ENCODE data around the gene NELL2. TPM values are rescaled to one million over a fixed set of nuclear protein-coding genes. Genes with fewer than 3 reads are reported as not detected.
"Not testable (repeated sequence)": the region's sequence is repeated elsewhere in the genome, so short reads cannot be mapped to it uniquely, and the experiment has no call there.

NELL2 gene
- total and polyA plus RNA-seq, 4 donors, result 0.09 to 0.42 (median 0.17) TPM; not detected in 1

DNA sequence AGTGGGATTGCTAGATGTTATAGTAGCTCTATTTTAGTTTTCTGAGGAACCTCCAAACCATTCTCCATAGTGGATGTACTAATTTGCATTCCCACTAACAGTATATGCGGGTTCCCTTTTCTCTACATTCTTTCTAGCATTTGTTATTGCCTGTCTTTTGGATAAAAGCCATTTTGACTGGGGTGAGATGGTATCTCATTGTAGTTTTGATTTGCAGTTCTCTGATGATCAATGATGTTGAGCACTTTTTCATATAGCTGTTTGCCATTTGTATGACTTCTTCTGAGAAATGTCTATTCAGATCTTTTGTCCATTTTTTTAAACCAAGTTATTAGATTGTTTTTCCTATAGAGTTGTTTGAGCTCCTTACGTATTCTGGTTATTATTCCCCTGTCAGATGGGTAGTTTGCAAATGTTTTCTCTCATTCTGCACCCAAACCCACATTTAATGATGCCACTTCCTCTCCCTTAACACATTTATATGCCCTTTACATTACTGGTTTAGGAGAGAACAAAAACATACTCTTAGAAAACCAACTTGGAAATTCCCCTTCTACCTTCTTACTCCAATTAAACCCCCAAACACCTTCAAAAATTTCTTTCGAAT, 48.2 kb downstream of the NELL2 start:
- Histone ChIP-seq H3K27me3 (ENCODE audit: control insufficient read depth in 4 of 4, insufficient read depth in 4 of 4, low read length in 3 of 4) (no peaks in the 10 kb centered on the region), H3K9me3 (ENCODE audit: control insufficient read depth in 4 of 4, low read length in 3 of 4) (no peaks in the 10 kb centered on the region), H3K4me1 (ENCODE audit: control insufficient read depth in 4 of 4, insufficient read depth in 4 of 4, low read length in 3 of 4) (no peaks in the 10 kb centered on the region), H3K4me3 (ENCODE audit: low read depth in 1 of 3, low read length in 3 of 3) (no peak overlapping the region), H3K9ac (ENCODE audit: low read depth in 1 of 2, low read length in 2 of 2) (no peak overlapping the region), H3K36me3 (ENCODE audit: control insufficient read depth in 4 of 4, insufficient read depth in 3 of 4, low read depth in 1 of 4, low read length in 3 of 4) (no peaks in the 10 kb centered on the region), H3K27ac (ENCODE audit: low read depth in 1 of 2, low read length in 2 of 2) (no peak overlapping the region)
- TF ChIP-seq ZBTB33 (IDR thresholded peaks at IDR 0.05) (no peak), GABPA (IDR thresholded peaks at IDR 0.05 in 1 of 2, conservative IDR thresholded peaks at IDR 0.05 in 1 of 2) (no peak), CTCF (IDR thresholded peaks at IDR 0.05; ENCODE audit: low read depth, low read length, missing input control) (no peak), FOXA1 (IDR thresholded peaks at IDR 0.05) (no peak), JUND (IDR thresholded peaks at IDR 0.05) (no peak), HNF4G (IDR thresholded peaks at IDR 0.05) (no peak), NR2F2 (IDR thresholded peaks at IDR 0.05) (no peak), SP1 (IDR thresholded peaks at IDR 0.05) (no peak), YY1 (IDR thresholded peaks at IDR 0.05) (no peak), EGR1 (IDR thresholded peaks at IDR 0.05; ENCODE audit: low read depth in 2 of 2) (no peak), TAF1 (conservative IDR thresholded peaks at IDR 0.05) (no peak), RAD21 (IDR thresholded peaks at IDR 0.05) (no peak), MAX (IDR thresholded peaks at IDR 0.05) (no peak), FOXA2 (IDR thresholded peaks at IDR 0.05) (no peak), HNF4A (conservative IDR thresholded peaks at IDR 0.05) (no peak)
- no peak for DNase-seq (ENCODE audit: low spot score)
- WGBS, result 70% methylated on average over 3 of the region's 3 CpGs

GRCh38 chr12:44821702-44822101, 54.4 kb downstream of the NELL2 start:
- DNase-seq (ENCODE audit: low spot score); H3K9ac ChIP-seq (ENCODE audit: low read depth in 1 of 2, low read length in 2 of 2); H3K36me3 ChIP-seq (ENCODE audit: control insufficient read depth in 4 of 4, insufficient read depth in 3 of 4, low read depth in 1 of 4, low read length in 3 of 4); H3K27ac ChIP-seq (ENCODE audit: low read depth in 1 of 2, low read length in 2 of 2); H3K9me3 ChIP-seq (ENCODE audit: control insufficient read depth in 4 of 4, low read length in 3 of 4); H3K27me3 ChIP-seq (ENCODE audit: control insufficient read depth in 4 of 4, insufficient read depth in 4 of 4, low read length in 3 of 4); H3K4me1 ChIP-seq (ENCODE audit: control insufficient read depth in 4 of 4, insufficient read depth in 4 of 4, low read length in 3 of 4); H3K4me3 ChIP-seq (ENCODE audit: low read depth in 1 of 3, low read length in 3 of 3): not testable (repeated sequence)
- WGBS, result 91% methylated on average over 8 of the region's 8 CpGs

DNA sequence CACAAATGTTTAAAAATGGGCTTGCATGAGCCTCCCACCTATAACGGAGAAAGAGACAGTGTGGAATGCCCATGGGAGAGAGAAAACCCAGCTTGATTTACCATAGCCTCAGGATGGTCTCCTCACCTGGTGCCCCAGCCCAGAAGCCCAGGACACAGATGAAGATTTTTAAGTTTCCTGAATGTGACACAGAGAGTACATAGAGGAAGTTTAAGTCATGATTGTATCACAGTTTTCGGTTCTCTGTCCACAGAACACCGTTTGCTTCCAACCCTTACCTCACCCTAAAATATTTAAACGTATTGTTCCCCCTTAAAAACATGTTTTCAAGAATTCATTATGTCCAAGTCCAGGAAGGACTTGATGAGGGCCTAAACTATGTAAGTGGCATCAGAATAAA, 56.2 kb downstream of the NELL2 start:
- TF ChIP-seq RXRA (IDR thresholded peaks at IDR 0.05) (no peak), ZBTB33 (IDR thresholded peaks at IDR 0.05) (no peak), TAF1 (conservative IDR thresholded peaks at IDR 0.05) (no peak), RAD21 (IDR thresholded peaks at IDR 0.05) (no peak)
- 76% methylated on average over 4 of the region's 4 CpGs for WGBS
- no peak overlapping the region for H3K27ac ChIP-seq (ENCODE audit: low read depth in 1 of 2, low read length in 2 of 2)
- no peak overlapping the region for H3K9ac ChIP-seq (ENCODE audit: low read depth in 1 of 2, low read length in 2 of 2)
- no peaks in the 10 kb centered on the region for H3K9me3 ChIP-seq (ENCODE audit: control insufficient read depth in 4 of 4, low read length in 3 of 4)
- no peaks in the 10 kb centered on the region for H3K36me3 ChIP-seq (ENCODE audit: control insufficient read depth in 4 of 4, insufficient read depth in 3 of 4, low read depth in 1 of 4, low read length in 3 of 4)
- no peaks in the 10 kb centered on the region for H3K27me3 ChIP-seq (ENCODE audit: control insufficient read depth in 4 of 4, insufficient read depth in 4 of 4, low read length in 3 of 4)
- no peaks in the 10 kb centered on the region for H3K4me1 ChIP-seq (ENCODE audit: control insufficient read depth in 4 of 4, insufficient read depth in 4 of 4, low read length in 3 of 4)
- DNase-seq (ENCODE audit: low spot score), result no peak
- no peak overlapping the region for H3K4me3 ChIP-seq (ENCODE audit: low read depth in 1 of 3, low read length in 3 of 3)

Data from liver (tissue), 9 donors.